Smooth muscle cell of trachea (primary cell): ENCODE results near the gene HOXA3. TPM values are rescaled to one million over a fixed set of nuclear protein-coding genes. Genes with fewer than 3 reads are reported as not detected.

Source experiments
- total RNA-seq: library from RNA; depleted of rRNA; stranded (reverse); fragments of >200 nt; gene quantifications from 2 replicates; pipeline ENCODE4 v1.2.1, GENCODE V29; 2014

The HOXA3 gene
- total RNA-seq, result 2.6 and 3.0 TPM in 2 replicates

GRCh38 chr7:27151931-27152815 is at the start of gene HOXA3:
Gene HOXA3 (minus strand): TSS chr7:27152583. CDS start chr7:27110640, 41,943 bp downstream.

GRCh38 chr7:27199849-27200760 is 47.7 kb upstream of the HOXA3 start, which contains the start of gene HOXA13:
Gene HOXA13 (minus strand): TSS chr7:27200091. CDS start chr7:27200077, 14 bp downstream.

DNA sequence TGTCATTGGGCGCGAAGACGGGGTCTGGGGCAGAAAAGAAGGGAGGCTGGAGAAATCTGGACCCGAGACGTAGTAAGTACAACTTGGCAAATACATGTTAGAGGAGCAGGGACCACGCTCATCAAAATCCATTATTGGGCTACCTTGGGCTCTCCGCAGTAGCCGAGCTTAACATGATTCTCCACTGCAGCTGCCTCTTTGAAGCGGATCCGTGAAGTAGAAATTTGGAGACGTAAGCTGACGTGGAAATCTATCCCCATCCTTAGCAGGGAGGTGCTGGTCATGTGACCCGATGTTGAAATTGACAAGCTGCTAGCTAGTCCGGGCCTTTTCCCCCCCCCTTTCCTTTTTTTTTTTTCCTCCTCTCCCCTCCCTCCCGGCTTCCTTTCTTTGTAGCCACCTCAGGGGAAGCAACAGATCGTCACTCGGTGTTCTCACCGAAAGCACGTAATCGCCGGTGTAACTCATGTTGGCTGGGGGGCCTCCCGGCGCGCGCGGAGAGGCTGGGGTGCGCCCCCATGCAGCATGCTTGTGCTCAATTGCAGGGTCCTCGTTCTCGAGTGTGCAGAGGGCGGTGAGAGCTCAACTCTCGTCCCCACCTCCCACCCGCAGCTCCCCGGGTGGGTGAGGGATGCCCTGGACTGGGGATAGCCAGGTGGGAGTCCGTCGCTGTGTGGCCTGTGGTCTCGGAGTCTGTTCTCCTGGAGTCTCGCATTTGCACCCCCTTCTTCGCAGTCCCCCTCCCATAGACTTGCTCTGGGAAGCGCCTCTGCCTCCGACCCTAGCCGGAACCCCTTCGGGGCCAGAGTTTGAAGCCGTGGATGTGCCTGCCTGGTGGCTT is 32.9 kb upstream of the HOXA3 start, which contains the start of gene HOXA11:
Gene HOXA11 (minus strand): TSS at position 220 of the 841 bp plus-strand sequence. CDS start 88 bp downstream, at position 132.

DNA sequence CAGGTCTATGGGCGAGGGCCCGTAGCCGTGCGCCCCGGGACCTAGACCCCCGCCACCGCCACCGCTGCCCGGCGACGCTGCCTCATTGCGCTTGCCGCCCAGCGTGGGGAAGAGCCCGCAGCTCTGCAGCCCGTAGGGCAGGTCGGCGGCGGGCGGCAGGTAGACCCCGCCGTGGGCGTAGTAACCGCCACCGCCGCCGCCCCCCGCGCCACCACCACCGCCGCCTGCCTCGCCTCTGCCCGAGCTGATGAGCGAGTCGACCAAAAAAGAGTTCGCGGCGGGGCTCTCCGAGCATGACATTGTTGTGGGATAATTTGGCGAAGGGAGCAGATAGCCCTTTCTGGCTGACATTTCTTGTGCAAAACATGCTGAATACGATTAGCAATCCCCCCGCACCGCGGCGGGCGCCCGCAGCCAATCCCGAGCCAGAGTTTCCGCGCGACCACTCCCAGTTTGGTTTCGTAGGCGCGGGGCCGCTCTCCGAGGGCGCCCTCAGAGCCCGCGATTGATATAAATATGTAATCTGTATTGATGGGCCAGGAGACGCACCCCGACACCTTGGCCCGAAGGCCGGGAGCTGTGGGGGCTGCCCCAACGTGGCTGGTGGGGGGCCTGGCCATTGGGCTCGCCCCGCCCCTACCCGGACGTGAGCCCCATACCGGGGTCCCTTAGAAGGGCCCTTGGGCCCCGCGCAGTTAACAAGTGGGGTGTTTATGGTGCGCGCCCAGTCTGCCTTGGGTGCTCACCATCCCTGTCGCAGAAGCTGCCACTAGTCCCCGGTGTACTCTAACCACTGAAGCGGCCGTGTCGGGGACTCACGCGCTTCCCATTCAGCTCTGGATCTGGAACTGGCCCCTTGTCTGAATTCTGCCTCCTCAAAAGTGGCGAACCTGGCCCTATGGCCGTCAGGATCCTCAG is 21.8 kb upstream of the HOXA3 start, which contains the start of gene HOXA10:
Gene HOXA10 (minus strand): TSS at position 365 of the 918 bp plus-strand sequence. CDS start 14 bp downstream, at position 351.

DNA sequence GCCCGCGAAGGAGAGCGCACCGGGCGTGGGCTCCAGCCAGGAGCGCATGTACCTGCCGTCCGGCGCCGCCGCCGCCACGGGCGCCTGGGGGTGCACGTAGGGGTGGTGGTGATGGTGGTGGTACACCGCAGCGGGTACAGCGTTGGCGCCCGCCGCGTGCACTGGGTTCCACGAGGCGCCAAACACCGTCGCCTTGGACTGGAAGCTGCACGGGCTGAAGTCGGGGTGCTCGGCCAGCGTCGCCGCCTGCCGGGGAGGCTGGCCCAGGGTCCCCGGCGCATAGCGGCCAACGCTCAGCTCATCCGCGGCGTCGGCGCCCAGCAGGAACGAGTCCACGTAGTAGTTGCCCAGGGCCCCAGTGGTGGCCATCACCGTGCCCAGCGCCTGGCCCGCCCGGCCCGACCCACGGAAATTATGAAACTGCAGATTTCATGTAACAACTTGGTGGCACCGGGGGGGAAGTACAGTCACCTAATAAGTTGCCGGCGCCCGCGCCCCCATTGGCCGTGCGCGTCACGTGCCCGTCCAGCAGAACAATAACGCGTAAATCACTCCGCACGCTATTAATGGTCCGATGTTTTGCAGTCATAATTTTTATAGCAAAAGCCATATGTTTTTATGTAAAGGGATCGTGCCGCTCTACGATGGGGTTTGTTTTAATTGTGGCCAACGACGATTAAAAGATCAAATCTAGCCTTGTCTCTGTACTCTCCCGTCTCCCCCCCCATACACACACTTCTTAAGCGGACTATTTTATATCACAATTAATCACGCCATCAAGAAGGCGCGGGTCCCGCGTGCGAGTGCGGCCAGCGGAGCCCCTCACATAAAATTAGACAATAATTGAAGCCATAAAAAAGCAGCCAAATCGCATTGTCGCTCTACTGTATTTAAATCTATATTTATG is 13.0 kb upstream of the HOXA3 start, which contains the start of gene HOXA9:
Gene HOXA9 (minus strand): TSS at position 449 of the 907 bp plus-strand sequence. CDS start 80 bp downstream, at position 369.

DNA sequence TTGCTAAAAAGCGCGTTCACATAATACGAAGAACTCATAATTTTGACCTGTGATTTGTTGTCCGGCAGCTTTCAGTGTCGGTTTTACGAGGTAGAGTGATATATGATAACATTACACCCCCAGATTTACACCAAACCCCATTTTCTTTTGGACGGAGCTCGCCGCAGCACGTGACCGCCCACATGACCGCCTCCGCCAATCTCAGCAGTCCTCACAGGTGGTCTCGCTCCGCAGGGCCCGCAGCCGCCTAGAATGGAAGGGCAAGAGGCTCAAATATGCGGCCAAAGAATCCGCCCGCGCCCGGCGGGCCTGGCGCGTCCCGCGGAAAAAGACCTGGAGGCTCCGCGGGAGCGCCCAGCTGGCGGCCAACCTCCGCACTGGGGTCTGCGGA is 4.1 kb upstream of the HOXA3 start, which contains the start of gene HOXA7:
Gene HOXA7 (minus strand): TSS at position 168 of the 391 bp plus-strand sequence. CDS start 130 bp downstream, at position 38.

GRCh38 chr7:27147199-27148030 is 5.0 kb downstream of the HOXA3 start, which contains the start of gene HOXA6:
Gene HOXA6 (minus strand): TSS chr7:27147774. CDS start chr7:27147749, 25 bp downstream.

GRCh38 chr7:27143023-27143949 is 9.1 kb downstream of the HOXA3 start, which contains the start of gene HOXA5:
Gene HOXA5 (minus strand): TSS chr7:27143681. CDS start chr7:27143607, 74 bp downstream.

DNA sequence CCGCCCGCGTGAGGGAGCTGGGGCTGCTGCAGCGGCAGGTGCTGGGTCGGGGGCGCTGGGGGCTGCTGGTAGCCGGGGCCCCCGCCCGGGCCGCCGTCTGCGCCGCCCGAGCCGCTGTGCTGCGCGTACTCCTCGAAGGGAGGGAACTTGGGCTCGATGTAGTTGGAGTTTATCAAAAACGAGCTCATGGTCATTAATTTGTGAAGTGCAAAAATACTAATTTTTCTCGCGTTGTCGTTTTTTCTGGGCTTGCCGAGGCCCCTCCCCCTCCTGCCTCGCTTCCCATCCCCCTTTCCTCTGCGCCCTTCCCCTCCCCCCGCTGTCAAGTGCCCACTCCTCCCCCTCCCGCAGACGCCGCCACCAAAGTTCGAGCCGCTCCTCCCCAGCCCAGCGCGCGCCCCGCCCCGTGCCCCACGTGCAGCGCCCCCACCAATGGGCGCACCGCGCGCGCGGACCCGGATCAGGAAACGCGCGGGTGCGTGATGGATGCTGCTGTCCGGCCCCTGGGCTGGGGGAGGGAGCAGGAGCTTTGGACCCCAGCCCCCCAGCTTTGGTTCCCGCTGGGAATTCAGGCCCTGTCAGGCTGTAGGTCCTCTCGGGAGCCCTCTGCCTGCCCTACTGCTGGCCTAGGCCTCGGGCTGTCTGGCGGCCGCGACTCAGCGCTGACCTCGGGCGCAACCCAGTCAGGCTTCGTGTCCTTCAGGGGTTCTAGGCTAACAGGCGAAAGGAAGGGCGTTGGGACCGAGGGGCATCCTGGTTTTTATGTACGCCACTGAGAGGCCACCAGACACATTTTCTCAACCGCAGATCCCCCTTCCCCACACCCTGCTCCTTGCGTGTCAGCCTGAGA is 21.6 kb downstream of the HOXA3 start, which contains the start of gene HOXA4:
Gene HOXA4 (minus strand): TSS at position 218 of the 850 bp plus-strand sequence. CDS start 24 bp downstream, at position 194.

GRCh38 chr7:27102581-27103442 is 49.6 kb downstream of the HOXA3 start, which contains the start of gene HOXA2:
Gene HOXA2 (minus strand): TSS chr7:27102683. CDS start chr7:27102500, 183 bp downstream.

GRCh38 chr7:27095897-27096767 is 56.3 kb downstream of the HOXA3 start, which contains the start of gene HOXA1:
Gene HOXA1 (minus strand): TSS chr7:27096000. CDS start chr7:27095912, 88 bp downstream.

